Lower leg skin (tissue), 3 donors: Measurements from ENCODE around the gene MEGF6.

Experiments used
- POLR2A ChIP-seq, 2 donors: fragments of 450-650 bp; IDR thresholded peaks; one replicate each; pipeline ENCODE4 v1.6.1; 2016 to 2017; ENCODE audit warnings: antibody characterized with exemption in 2 of 2, mild to moderate bottlenecking in 1 of 2, moderate library complexity in 1 of 2
- TF ChIP-seq, protein P1 (sequence below), 3 donors: fragments of 450-650 bp; IDR thresholded peaks; one replicate each; pipeline ENCODE4 v1.5.1; 2016; ENCODE audit warnings: antibody characterized with exemption in 3 of 3, mild to moderate bottlenecking in 3 of 3, moderate library complexity in 2 of 3

- TF ChIP-seq, protein P1, sequence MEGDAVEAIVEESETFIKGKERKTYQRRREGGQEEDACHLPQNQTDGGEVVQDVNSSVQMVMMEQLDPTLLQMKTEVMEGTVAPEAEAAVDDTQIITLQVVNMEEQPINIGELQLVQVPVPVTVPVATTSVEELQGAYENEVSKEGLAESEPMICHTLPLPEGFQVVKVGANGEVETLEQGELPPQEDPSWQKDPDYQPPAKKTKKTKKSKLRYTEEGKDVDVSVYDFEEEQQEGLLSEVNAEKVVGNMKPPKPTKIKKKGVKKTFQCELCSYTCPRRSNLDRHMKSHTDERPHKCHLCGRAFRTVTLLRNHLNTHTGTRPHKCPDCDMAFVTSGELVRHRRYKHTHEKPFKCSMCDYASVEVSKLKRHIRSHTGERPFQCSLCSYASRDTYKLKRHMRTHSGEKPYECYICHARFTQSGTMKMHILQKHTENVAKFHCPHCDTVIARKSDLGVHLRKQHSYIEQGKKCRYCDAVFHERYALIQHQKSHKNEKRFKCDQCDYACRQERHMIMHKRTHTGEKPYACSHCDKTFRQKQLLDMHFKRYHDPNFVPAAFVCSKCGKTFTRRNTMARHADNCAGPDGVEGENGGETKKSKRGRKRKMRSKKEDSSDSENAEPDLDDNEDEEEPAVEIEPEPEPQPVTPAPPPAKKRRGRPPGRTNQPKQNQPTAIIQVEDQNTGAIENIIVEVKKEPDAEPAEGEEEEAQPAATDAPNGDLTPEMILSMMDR (IDR thresholded peaks at IDR 0.05) = peak in 1 of 3 donors; percentile 33
- TF ChIP-seq POLR2A (IDR thresholded peaks at IDR 0.05) = no peak
Measured at GRCh38 chr1:3483801-3484444, 127.4 kb downstream of the MEGF6 start.
